Natural killer cell (primary cell): ENCODE results near the gene CTTN. TPM values are rescaled to one million over a fixed set of nuclear protein-coding genes. Genes with fewer than 3 reads are reported as not detected.

Experiments
- ATAC-seq, 3 donors: fragments of 150-1000 bp in 2 of 3; fragments of 200-7000 bp in 1 of 3; cut with Tn5 transposase; 1 replicate in 1 of 3; 2 replicates in 2 of 3; pipeline ENCODE4 v1.10.0; 2021; ENCODE audit warnings: mild to moderate bottlenecking in 2 of 3, moderate library complexity in 2 of 3
- DNase-seq, 2 donors: peaks; one replicate each; pipeline versions ENCODE4 v3.0.0 to v3.0.0-alpha.2; 2013 to 2021; ENCODE audit warnings: mixed read lengths in 1 of 2
- H3K27ac ChIP-seq: one replicate; pipeline ENCODE4 v1.5.1; 2013; ENCODE audit warnings: mild to moderate bottlenecking, low read length
- H3K27me3 ChIP-seq: one replicate; pipeline ENCODE4 v1.6.1; 2013; ENCODE audit warnings: low read length; ENCODE audit not compliant: control insufficient read depth, insufficient read depth
- H3K36me3 ChIP-seq: one replicate; pipeline ENCODE4 v1.6.1; 2013; ENCODE audit warnings: low read length; ENCODE audit not compliant: control insufficient read depth, insufficient read depth
- H3K4me1 ChIP-seq: one replicate; pipeline ENCODE4 v1.6.1; 2013; ENCODE audit warnings: low read length; ENCODE audit not compliant: control insufficient read depth, insufficient read depth
- H3K4me3 ChIP-seq: one replicate; pipeline ENCODE4 v1.5.1; 2013; ENCODE audit warnings: low read length
- H3K9me3 ChIP-seq: one replicate; pipeline ENCODE4 v1.6.1; 2013; ENCODE audit warnings: low read length; ENCODE audit not compliant: control insufficient read depth, insufficient read depth
- H3K27ac Mint-ChIP-seq, 2 donors: one replicate each; pipeline ENCODE4 v1.8.0; 2022; ENCODE audit warnings: mild to moderate bottlenecking in 2 of 2, mixed read lengths in 2 of 2, moderate library complexity in 1 of 2
- H3K27me3 Mint-ChIP-seq, 2 donors: one replicate each; pipeline ENCODE4 v1.8.0; 2022; ENCODE audit warnings: low read depth in 2 of 2, mixed read lengths in 2 of 2
- H3K36me3 Mint-ChIP-seq: one replicate; pipeline ENCODE4 v1.8.0; 2022; ENCODE audit warnings: mixed read lengths
- H3K4me1 Mint-ChIP-seq, 2 donors: one replicate each; pipeline ENCODE4 v1.8.0; 2022; ENCODE audit warnings: mixed read lengths in 2 of 2
- H3K4me3 Mint-ChIP-seq: one replicate; pipeline ENCODE4 v1.8.0; 2022; ENCODE audit warnings: mild to moderate bottlenecking, moderate library complexity, mixed read lengths
- H3K9me3 Mint-ChIP-seq, 2 donors: one replicate each; pipeline ENCODE4 v1.8.0; 2022; ENCODE audit warnings: mixed read lengths in 2 of 2
- CTCF ChIP-seq: fragments of 200-600 bp; IDR thresholded peaks from one replicate; pipeline ENCODE4 v1.8.0; 2022; ENCODE audit warnings: antibody characterized with exemption
- WGBS: methylation state at CpG from one replicate; pipeline ENCODE4 v1.1.7; 2013; ENCODE audit warnings: missing lambda C conversion rate; ENCODE audit not compliant: insufficient coverage; 5-methylcytosine and 5-hydroxymethylcytosine counted together
- intact Hi-C: fragments of 100-400 bp; cut with micrococcal nuclease; formaldehyde crosslinking; loops from one replicate; pipeline ENCODE4 v1.14.2; 2022
- total RNA-seq, 4 donors: library from RNA; stranded (reverse); fragments of 120-200 nt in 1 of 4; gene quantifications; one replicate each; pipeline versions ENCODE4 v1.2.3 to v1.2.4, GENCODE V29; 2013 to 2022

The CTTN gene
- total RNA-seq = 1 to 10 TPM in 2 of 3 donors, under 1 TPM in 1; 0.59 to 5.8 (median 1.8) TPM
- total RNA-seq (2013) = 13.0 TPM

- intact Hi-C loops = no loop called here
- Histone ChIP-seq H3K4me1 (peaks cover 25% of the 10 kb centered on the region), H3K9me3 (no peaks in the 10 kb centered on the region), H3K27ac (no peak within 1 kb of the TSS), H3K4me3 (peak within 1 kb of the TSS; percentile 21), H3K27me3 (peaks cover 56% of the 10 kb centered on the region), H3K36me3 (no peaks in the 10 kb centered on the region)
- TF ChIP-seq CTCF = no peak
- ATAC-seq = peak; percentile 67 to 75 (median 71)
- Mint-ChIP-seq H3K27ac (peak within 1 kb of the TSS; percentile 32 to 75), H3K36me3 (no peaks in the 10 kb centered on the region), H3K4me3 (peak within 1 kb of the TSS; percentile 75), H3K27me3 (peaks cover 56 to 64% of the 10 kb centered on the region in 2 donors), H3K4me1 (peaks cover 18 to 22% of the 10 kb centered on the region in 2 donors), H3K9me3 (no peaks in the 10 kb centered on the region)
- peak; percentile 42 to 66 for DNase-seq
- under 1% methylated on average over 93 of the region's 93 CpGs for WGBS
These were observed at the start of gene CTTN for GRCh38 chr11:70397983-70398833. TSS of gene CTTN (plus strand) at chr11:70398529. CDS start at chr11:70407298, 8,769 bp downstream.

GRCh38 chr11:70348608-70349007 lies 49.7 kb upstream of the CTTN start:
- peaks cover 19 to 21% of the 10 kb centered on the region in 2 donors for H3K4me1 Mint-ChIP-seq
- no peaks in the 10 kb centered on the region for H3K9me3 Mint-ChIP-seq
- no peaks in the 10 kb centered on the region for H3K27me3 Mint-ChIP-seq
- peaks cover 43% of the 10 kb centered on the region for H3K36me3 ChIP-seq
- ATAC-seq (no peak), DNase-seq (no peak)
- H3K27me3 ChIP-seq = no peaks in the 10 kb centered on the region
- no peak overlapping the region for H3K27ac ChIP-seq
- H3K4me3 Mint-ChIP-seq = no peak overlapping the region
- 89% methylated on average over 1 of the region's 1 CpG for WGBS
- intact Hi-C loops = no loop called here
- no peaks in the 10 kb centered on the region for H3K36me3 Mint-ChIP-seq
- H3K9me3 ChIP-seq = no peaks in the 10 kb centered on the region
- no peak overlapping the region for H3K27ac Mint-ChIP-seq
- no peak overlapping the region for H3K4me3 ChIP-seq
- peaks cover 18% of the 10 kb centered on the region for H3K4me1 ChIP-seq
- no peak for TF ChIP-seq CTCF

GRCh38 chr11:70351646-70352045 lies 46.7 kb upstream of the CTTN start:
- WGBS = 100% methylated on average over 3 of the region's 3 CpGs
- ATAC-seq = no peak
- Histone ChIP-seq H3K4me1 (peaks cover 26% of the 10 kb centered on the region), H3K4me3 (no peak overlapping the region), H3K36me3 (peaks cover 43% of the 10 kb centered on the region), H3K27me3 (no peaks in the 10 kb centered on the region), H3K9me3 (no peaks in the 10 kb centered on the region), H3K27ac (no peak overlapping the region)
- peak overlapping the region; percentile 59 to 90 for H3K27ac Mint-ChIP-seq
- intact Hi-C loops = loop anchor here (2.0 kb wide), 1 partner anchor 15 kb away; no protein-coding TSS in a partner anchor
- H3K9me3 Mint-ChIP-seq = no peaks in the 10 kb centered on the region
- DNase-seq = no peak
- peak overlapping the region; percentile 71 for H3K4me3 Mint-ChIP-seq
- H3K4me1 Mint-ChIP-seq = peaks cover 33 to 36% of the 10 kb centered on the region in 2 donors
- H3K36me3 Mint-ChIP-seq = peaks cover 14% of the 10 kb centered on the region
- no peak for TF ChIP-seq CTCF
- no peaks in the 10 kb centered on the region for H3K27me3 Mint-ChIP-seq
